Spleen (tissue), 7 donors: ENCODE measurements around the gene CLASP1.

Experiments used
- CTCF ChIP-seq, 11 experiments: fragments of 200-600 bp in 7 of 11; fragments of 450-650 bp in 4 of 11; sonication (generic) in 4 of 11; IDR thresholded peaks in 8 of 11; conservative IDR thresholded peaks in 3 of 11; 1 replicate in 7 of 11; 2 replicates in 4 of 11; pipeline versions ENCODE4 v1.4.0 to v1.8.0; 2016 to 2021; ENCODE audit warnings: antibody characterized with exemption in 11 of 11, inconsistent platforms in 4 of 11, mild to moderate bottlenecking in 1 of 11
- POLR2A ChIP-seq, 3 donors: fragments of 450-650 bp; IDR thresholded peaks; one replicate each; pipeline ENCODE4 v1.5.1; 2017; ENCODE audit warnings: antibody characterized with exemption in 3 of 3, mild to moderate bottlenecking in 1 of 3
- donor health status: DM: no; HTN: no; CAD: no; lungs with moderate emphysema.
- donor health status: DM: no; HTN: no; CAD: no.
- donor health status: DM: no; HTN: no; CAD: no.

DNA sequence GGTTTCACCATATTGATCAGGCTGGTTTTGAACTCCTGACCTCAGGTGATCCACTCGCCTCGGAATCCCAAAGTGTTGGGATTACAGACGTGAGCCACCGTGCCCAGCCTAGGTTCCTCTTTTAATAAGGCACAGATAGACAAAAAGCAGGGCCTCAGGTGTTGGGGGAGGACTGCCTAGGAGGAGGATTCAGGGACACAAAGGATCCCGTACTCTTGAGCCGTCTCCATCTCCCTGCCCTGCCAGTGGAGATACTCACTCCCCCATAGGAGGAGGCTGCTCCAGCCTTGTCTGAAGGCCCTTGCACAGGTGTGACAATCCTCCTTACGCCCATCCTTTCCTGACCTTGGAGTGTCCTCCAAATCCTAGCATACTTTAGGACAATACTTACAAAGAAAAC is 332.3 kb downstream of the CLASP1 start:
- TF ChIP-seq CTCF (IDR thresholded peaks at IDR 0.05 in 8 of 11, conservative IDR thresholded peaks at IDR 0.05 in 3 of 11) = no peak
- TF ChIP-seq POLR2A (IDR thresholded peaks at IDR 0.05) = no peak
